Activated CD8-positive, alpha-beta memory T cell treated with anti-CD3 and anti-CD28 coated beads, Interleukin-2, amount 10 ng/mL, durations not matched to agents 7 days and 5 days (primary cell): ENCODE measurements around the gene LMNA. TPM values are rescaled to one million over a fixed set of nuclear protein-coding genes. Genes with fewer than 3 reads are reported as not detected.

Experiments used
- ATAC-seq: fragments of 150-1000 bp; cut with Tn5 transposase; one replicate; pipeline ENCODE4 v1.10.0; 2021; ENCODE audit warnings: moderate library complexity
- CTCF ChIA-PET: fragments of 350-600 bp; sonication (Branson Sonifier 250); formaldehyde crosslinking; loops from one replicate; lab custom pipeline; 2021; ENCODE audit warnings: antibody characterized with exemption; lab: Charles Lee
- DNase-seq: peaks from one replicate; pipeline ENCODE4 v3.0.0-alpha.2; 2020
- H3K27ac Mint-ChIP-seq: one replicate; pipeline ENCODE4 v1.8.0; 2021; ENCODE audit warnings: mild to moderate bottlenecking, mixed read lengths
- H3K27me3 Mint-ChIP-seq: one replicate; pipeline ENCODE4 v1.8.0; 2021; ENCODE audit warnings: mixed read lengths
- H3K36me3 Mint-ChIP-seq: one replicate; pipeline ENCODE4 v1.8.0; 2021; ENCODE audit warnings: mild to moderate bottlenecking, mixed read lengths
- H3K4me1 Mint-ChIP-seq: one replicate; pipeline ENCODE4 v1.8.0; 2021; ENCODE audit warnings: mixed read lengths
- H3K4me3 Mint-ChIP-seq: one replicate; pipeline ENCODE4 v1.8.0; 2021; ENCODE audit warnings: mild to moderate bottlenecking, moderate library complexity, mixed read lengths
- H3K9me3 Mint-ChIP-seq: one replicate; pipeline ENCODE4 v1.8.0; 2022; ENCODE audit warnings: low read depth, mixed read lengths
- total RNA-seq, 2 experiments: library from RNA; stranded (reverse); gene quantifications; one replicate each; pipeline ENCODE4 v1.2.3, GENCODE V29; 2021

The LMNA gene
- total RNA-seq, 2 experiments from 2014 or later: 37.3 to 41.9 TPM

DNA sequence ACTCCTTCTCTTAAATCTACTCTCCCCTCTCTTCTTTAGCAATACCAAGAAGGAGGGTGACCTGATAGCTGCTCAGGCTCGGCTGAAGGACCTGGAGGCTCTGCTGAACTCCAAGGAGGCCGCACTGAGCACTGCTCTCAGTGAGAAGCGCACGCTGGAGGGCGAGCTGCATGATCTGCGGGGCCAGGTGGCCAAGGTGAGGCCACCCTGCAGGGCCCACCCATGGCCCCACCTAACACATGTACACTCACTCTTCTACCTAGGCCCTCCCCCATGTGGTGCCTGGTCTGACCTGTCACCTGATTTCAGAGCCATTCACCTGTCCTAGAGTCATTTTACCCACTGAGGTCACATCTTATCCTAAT lies 16.0 kb downstream of the LMNA start:
- ATAC-seq (no peak), DNase-seq (no peak)
- CTCF ChIA-PET: interaction anchor here (0.7 to 25.5 kb wide), 10 partner anchors 11 to 189 kb away, joined by 3 to 979 read pairs (median 11); partner anchors contain the start of genes LMNA, MEX3A, SMG5 and TMEM79
- Mint-ChIP-seq H3K27ac (no peak overlapping the region), H3K9me3 (no peaks in the 10 kb centered on the region), H3K4me1 (peaks cover 46% of the 10 kb centered on the region), H3K4me3 (no peak overlapping the region), H3K36me3 (peaks cover 2% of the 10 kb centered on the region), H3K27me3 (peaks cover 7% of the 10 kb centered on the region)

DNA sequence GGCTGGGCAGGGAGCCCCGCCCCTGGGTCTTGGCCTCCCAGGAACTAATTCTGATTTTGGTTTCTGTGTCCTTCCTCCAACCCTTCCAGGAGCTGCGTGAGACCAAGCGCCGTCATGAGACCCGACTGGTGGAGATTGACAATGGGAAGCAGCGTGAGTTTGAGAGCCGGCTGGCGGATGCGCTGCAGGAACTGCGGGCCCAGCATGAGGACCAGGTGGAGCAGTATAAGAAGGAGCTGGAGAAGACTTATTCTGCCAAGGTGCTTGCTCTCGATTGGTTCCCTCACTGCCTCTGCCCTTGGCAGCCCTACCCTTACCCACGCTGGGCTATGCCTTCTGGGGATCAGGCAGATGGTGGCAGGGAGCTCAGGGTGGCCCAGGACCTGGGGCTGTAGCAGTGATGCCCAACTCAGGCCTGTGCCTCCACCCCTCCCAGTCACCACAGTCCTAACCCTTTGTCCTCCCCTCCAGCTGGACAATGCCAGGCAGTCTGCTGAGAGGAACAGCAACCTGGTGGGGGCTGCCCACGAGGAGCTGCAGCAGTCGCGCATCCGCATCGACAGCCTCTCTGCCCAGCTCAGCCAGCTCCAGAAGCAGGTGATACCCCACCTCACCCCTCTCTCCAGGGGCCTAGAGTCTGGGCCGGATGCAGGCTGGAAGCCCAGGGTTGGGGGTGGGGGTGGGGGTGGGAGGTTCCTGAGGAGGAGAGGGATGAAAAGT lies 20.4 kb downstream of the LMNA start:
- Mint-ChIP-seq H3K27ac (no peak overlapping the region), H3K27me3 (no peaks in the 10 kb centered on the region), H3K36me3 (peaks cover 2% of the 10 kb centered on the region), H3K9me3 (no peaks in the 10 kb centered on the region), H3K4me1 (peaks cover 5% of the 10 kb centered on the region), H3K4me3 (no peak overlapping the region)
- DNase-seq (no peak), ATAC-seq (no peak)
- CTCF ChIA-PET: interaction anchor here (1.1 to 25.5 kb wide), 6 partner anchors 12 to 251 kb away, joined by 3 to 979 read pairs (median 4); partner anchors contain the start of gene MEX3A

DNA sequence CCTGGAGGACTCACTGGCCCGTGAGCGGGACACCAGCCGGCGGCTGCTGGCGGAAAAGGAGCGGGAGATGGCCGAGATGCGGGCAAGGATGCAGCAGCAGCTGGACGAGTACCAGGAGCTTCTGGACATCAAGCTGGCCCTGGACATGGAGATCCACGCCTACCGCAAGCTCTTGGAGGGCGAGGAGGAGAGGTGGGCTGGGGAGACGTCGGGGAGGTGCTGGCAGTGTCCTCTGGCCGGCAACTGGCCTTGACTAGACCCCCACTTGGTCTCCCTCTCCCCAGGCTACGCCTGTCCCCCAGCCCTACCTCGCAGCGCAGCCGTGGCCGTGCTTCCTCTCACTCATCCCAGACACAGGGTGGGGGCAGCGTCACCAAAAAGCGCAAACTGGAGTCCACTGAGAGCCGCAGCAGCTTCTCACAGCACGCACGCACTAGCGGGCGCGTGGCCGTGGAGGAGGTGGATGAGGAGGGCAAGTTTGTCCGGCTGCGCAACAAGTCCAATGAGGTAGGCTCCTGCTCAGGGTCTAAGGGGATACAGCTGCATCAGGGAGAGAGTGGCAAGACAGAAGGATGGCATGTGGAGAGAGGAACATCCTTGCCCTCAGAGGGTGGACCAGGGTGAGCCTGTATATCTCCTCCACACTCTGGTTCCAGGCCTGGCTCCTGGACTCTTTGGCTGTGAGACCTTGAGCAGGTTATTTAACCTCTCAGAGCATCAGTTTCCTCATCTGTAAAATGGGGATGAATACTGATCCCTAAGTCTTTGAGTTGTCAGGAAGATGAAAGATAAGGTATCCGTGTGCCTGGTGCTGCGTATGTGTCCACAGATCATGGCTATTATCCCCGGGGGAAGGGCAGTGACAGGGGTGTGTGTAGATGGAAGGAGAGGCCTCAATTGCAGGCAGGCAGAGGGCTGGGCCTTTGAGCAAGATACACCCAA lies 21.7 kb downstream of the LMNA start:
- DNase-seq: no peak
- Mint-ChIP-seq H3K4me3 (no peak overlapping the region), H3K4me1 (no peaks in the 10 kb centered on the region), H3K27me3 (no peaks in the 10 kb centered on the region), H3K36me3 (peaks cover 2% of the 10 kb centered on the region), H3K9me3 (no peaks in the 10 kb centered on the region), H3K27ac (no peak overlapping the region)
- CTCF ChIA-PET: interaction anchor here (0.6 to 25.5 kb wide), 9 partner anchors 10 to 178 kb away, joined by 3 to 979 read pairs (median 5); partner anchors contain the start of gene MEX3A
- ATAC-seq: no peak

DNA sequence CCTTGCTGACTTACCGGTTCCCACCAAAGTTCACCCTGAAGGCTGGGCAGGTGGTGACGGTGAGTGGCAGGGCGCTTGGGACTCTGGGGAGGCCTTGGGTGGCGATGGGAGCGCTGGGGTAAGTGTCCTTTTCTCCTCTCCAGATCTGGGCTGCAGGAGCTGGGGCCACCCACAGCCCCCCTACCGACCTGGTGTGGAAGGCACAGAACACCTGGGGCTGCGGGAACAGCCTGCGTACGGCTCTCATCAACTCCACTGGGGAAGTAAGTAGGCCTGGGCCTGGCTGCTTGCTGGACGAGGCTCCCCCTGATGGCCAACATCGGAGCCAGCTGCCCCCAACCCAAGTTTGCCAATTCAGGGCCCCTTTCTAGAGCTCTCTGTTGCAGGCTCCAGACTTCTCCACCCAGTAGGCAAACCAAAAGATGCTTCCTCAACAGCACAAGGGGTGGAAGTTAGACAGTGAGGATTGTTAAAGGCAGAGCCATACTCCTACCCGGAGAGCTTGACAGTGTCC lies 22.5 kb downstream of the LMNA start:
- no peak for ATAC-seq
- Mint-ChIP-seq H3K27me3 (no peaks in the 10 kb centered on the region), H3K27ac (no peak overlapping the region), H3K9me3 (no peaks in the 10 kb centered on the region), H3K4me1 (no peaks in the 10 kb centered on the region), H3K4me3 (no peak overlapping the region), H3K36me3 (peaks cover 2% of the 10 kb centered on the region)
- CTCF ChIA-PET: interaction anchor here (0.9 to 1.9 kb wide), 5 partner anchors 40 to 88 kb away, joined by 3 to 7 read pairs (median 5); no protein-coding TSS in a partner anchor
- DNase-seq: no peak

DNA sequence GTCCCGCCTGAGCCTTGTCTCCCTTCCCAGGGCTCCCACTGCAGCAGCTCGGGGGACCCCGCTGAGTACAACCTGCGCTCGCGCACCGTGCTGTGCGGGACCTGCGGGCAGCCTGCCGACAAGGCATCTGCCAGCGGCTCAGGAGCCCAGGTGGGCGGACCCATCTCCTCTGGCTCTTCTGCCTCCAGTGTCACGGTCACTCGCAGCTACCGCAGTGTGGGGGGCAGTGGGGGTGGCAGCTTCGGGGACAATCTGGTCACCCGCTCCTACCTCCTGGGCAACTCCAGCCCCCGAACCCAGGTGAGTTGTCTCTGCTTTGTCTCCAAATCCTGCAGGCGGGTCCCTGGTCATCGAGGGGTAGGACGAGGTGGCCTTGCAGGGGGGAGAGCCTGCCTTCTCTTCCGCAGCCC lies 24.0 kb downstream of the LMNA start:
- no peak overlapping the region for H3K4me3 Mint-ChIP-seq

DNA sequence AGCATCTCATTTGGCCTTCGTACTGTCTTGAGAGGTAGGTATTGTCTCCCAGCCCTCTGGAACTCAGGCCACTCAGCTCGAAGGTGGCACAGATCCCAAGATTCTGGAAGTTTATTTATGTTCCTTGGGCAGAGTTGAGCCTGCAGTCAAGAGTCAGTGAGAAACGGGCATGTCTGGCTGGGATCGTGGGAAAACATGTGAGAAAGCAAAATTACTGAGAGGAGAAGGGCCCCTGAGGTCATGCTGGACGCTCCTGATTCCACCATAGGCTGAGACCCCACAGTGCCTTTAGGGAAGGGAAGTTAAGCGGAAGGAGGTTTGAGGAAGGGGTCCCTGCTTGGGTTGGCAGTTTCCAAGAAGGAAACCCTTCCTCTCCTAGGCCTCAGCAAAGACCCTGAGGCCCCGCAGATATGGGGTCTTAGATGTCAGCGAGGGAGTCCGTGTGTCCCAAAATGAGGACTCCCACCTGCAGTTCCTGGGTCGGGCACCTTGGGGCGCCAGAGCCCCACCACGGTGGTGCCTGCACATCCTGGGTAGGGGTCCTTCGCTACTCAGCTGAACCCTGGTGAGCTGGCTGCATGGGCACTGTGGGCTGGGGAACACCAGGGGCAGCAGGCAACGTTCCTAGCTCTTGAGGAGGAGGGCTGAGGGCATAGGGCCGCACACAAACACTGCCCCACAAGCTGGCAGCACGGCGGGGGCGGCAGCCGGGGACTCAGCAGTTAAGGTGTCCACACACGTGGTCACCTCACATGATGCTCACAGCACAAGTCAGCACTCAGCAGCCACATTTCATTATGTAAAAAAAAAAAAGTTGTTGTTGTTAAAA lies 26.6 kb downstream of the LMNA start:
- Mint-ChIP-seq H3K27me3 (no peaks in the 10 kb centered on the region), H3K27ac (no peak overlapping the region), H3K4me1 (peaks cover 7% of the 10 kb centered on the region), H3K9me3 (no peaks in the 10 kb centered on the region), H3K4me3 (no peak overlapping the region), H3K36me3 (no peaks in the 10 kb centered on the region)
- DNase-seq (peak; percentile 51), ATAC-seq (no peak)
- CTCF ChIA-PET: interaction anchor here (0.6 to 18.3 kb wide), 19 partner anchors 10 to 305 kb away, joined by 3 to 267 read pairs (median 4); partner anchors contain the start of genes CCT3, SEMA4A, SLC25A44 and SMG5

More for the DNA sequence above, 24.0 kb downstream of the LMNA start:
- Mint-ChIP-seq H3K4me1 (no peaks in the 10 kb centered on the region), H3K9me3 (no peaks in the 10 kb centered on the region), H3K27me3 (no peaks in the 10 kb centered on the region), H3K36me3 (peaks cover 2% of the 10 kb centered on the region), H3K27ac (no peak overlapping the region)
- CTCF ChIA-PET: interaction anchor here (1.7 to 1.9 kb wide), 2 partner anchors 47 to 49 kb away, joined by 5 to 6 read pairs; no protein-coding TSS in a partner anchor
- ATAC-seq (no peak), DNase-seq (no peak)

DNA sequence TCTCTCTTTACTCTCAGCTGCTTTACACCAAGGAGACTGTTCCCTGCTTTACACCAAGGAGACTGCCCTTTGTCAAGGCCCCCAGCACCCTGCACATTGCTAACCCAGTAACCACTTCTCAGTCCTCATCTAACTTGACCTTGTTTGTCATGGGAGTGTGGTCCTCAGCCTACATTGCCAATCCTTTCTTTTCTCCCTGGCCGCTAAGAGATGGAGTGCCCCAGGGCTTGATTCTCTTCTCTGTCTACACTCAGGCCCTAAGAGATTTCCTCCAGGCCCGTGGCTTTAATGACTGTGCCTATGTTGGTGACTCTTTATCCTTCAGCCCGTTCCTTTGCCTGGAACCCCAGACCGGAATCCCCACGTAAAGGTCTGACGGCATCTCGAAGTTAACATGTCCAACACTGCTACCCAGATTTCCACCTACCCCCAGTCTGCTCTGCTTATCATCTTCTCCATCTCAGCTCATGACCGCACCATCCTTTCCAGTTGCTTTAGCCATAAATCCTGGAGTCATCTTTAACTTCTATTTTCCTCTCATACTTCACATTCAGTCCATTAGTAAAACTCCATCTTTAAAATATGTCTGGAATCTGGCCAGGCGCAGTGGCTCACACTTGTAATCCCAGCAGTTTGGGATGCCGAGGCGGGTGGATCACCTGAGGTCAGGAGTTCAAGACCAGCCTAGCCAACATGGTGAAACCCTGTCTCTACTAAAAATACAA lies 29.4 kb downstream of the LMNA start:
- Mint-ChIP-seq H3K27me3 (no peaks in the 10 kb centered on the region), H3K4me1 (peaks cover 29% of the 10 kb centered on the region), H3K36me3 (no peaks in the 10 kb centered on the region), H3K27ac (no peak overlapping the region), H3K4me3 (no peak overlapping the region), H3K9me3 (no peaks in the 10 kb centered on the region)
- no peak for DNase-seq
- CTCF ChIA-PET: interaction anchor here (1.0 to 18.3 kb wide), 6 partner anchors 13 to 175 kb away, joined by 3 to 267 read pairs (median 14); partner anchors contain the start of gene PMF1
- no peak for ATAC-seq

DNA sequence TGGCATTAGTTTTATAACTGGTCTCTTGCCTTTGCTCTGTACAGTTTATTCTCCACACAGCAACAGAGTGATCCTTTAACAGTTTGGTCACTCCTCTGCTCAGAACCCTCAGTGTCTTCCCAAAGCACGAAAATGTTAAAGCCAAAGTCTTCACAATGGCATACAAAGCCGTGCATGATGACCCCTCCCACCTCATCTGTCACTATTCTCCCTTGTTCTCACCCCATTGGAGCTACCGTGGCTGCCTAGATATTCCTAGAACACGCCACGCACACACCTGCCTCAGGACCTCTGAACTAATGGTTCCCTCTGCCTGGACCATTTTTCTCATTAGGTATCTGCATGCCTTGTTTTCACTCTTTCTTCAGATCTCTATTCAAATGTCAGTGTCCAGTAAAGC lies 30.2 kb downstream of the LMNA start:
- ATAC-seq (no peak), DNase-seq (no peak)
- CTCF ChIA-PET: interaction anchor here (0.7 to 18.3 kb wide), 5 partner anchors 20 to 115 kb away, joined by 3 to 267 read pairs (median 4); no protein-coding TSS in a partner anchor
- Mint-ChIP-seq H3K4me3 (no peak overlapping the region), H3K9me3 (no peaks in the 10 kb centered on the region), H3K4me1 (peaks cover 32% of the 10 kb centered on the region), H3K27ac (no peak overlapping the region), H3K36me3 (no peaks in the 10 kb centered on the region), H3K27me3 (no peaks in the 10 kb centered on the region)

DNA sequence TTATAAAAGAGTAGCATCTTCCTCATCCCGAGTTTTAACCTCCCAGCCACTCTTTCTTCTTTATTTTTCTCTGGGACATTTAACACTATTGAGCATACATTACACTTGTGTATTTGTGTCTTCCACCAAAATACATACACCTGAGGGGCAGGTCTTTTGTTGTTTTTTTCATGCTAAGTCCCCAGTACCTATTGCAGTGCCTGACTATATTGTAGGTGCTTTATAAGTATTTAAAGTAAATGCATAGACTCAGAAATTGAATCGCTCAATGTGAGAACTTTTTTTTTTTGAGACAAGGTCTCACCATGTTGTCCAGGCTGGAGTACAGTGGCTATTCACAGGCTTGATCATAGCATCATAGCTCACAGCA lies 31.1 kb downstream of the LMNA start:
- Mint-ChIP-seq H3K4me1 (peaks cover 35% of the 10 kb centered on the region), H3K27ac (peak overlapping the region; percentile 91)

DNA sequence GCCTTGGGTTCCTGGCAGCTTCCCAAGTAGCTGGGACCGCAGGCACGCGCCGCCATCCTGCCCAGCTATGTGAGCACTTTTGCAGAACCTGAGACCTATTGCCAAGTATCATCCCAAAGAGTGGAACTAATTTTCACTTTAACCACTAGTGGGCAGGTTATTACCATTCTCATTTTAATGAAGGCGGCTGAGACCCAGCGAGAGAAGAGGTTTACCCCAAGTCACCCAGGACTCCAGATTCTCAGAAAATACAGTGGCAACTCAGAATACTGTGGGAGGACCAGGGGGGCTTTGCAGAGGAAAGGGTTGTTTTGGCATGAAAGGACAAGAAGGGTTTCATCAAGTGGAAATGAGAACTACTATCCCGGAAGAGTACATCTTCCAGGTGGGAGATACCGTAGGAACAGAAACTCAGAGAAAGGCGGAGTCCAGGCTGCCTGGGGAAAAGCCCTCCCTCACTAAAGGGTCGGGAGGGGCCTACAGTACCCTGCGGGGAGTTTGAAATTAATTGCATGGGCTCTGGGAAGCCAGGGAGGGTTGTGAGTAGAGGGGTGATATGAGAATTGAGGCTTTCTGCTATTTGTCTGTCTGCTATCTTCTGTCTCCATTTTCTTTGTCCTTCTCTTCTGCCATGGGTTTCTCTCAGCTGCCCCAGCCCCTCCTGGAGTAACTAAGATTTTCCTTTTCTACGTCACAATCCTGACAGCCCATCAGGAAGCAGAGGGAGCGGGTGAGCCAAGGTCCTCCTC lies 31.7 kb downstream of the LMNA start:
- CTCF ChIA-PET: interaction anchor here (0.6 to 18.3 kb wide), 22 partner anchors 8 to 184 kb away, joined by 3 to 267 read pairs (median 4); partner anchors contain the start of genes PMF1, SEMA4A and SMG5

More for the DNA sequence above, 31.1 kb downstream of the LMNA start:
- H3K36me3 Mint-ChIP-seq: no peaks in the 10 kb centered on the region
- no peaks in the 10 kb centered on the region for H3K9me3 Mint-ChIP-seq
- ATAC-seq: no peak
- H3K27me3 Mint-ChIP-seq: no peaks in the 10 kb centered on the region
- CTCF ChIA-PET: interaction anchor here (0.6 to 18.3 kb wide), 21 partner anchors 8 to 184 kb away, joined by 3 to 267 read pairs (median 4); partner anchors contain the start of genes PMF1, SEMA4A and SMG5
- no peak for DNase-seq
- H3K4me3 Mint-ChIP-seq: no peak overlapping the region

DNA sequence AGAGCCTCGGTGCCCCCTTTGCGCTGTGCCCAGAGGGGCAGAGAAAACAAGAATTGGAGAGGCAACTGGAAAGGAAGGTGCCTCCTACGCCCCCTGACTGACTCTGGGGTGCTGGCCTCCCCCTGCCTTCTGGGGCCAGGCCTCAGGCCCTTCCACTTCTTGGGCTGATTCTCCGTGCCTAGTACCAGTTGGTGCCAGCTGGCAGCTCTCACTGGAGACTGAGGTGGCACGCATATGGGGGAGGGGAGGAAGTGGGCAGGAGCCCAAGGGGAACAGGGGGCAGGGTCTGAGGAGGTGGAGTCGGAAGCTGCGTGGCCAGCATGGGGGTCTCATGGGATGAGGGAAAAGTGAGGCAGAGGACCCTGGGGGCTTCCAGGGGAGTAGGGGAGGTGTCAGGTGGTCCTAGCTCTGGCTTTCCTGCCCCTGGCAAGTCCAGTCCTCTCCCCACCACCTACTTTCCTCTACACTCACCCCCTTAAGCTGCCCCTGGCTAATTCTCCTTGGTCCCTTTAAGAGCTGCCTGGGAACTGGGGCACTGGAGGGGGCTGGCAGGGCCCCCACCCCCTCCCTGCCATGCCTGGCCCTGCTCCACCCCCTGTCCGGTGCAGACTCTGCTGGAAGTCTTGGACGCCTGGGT lies 32.4 kb downstream of the LMNA start:
- DNase-seq (no peak), ATAC-seq (no peak)
- CTCF ChIA-PET: interaction anchor here (1.0 to 18.3 kb wide), 12 partner anchors 12 to 172 kb away, joined by 3 to 267 read pairs (median 6); partner anchors contain the start of genes PMF1 and SMG5
- H3K4me1 Mint-ChIP-seq: peaks cover 35% of the 10 kb centered on the region
- H3K27ac Mint-ChIP-seq: peak overlapping the region; percentile 91
- H3K4me3 Mint-ChIP-seq: peak overlapping the region; percentile 63
- no peaks in the 10 kb centered on the region for H3K27me3 Mint-ChIP-seq
- no peaks in the 10 kb centered on the region for H3K9me3 Mint-ChIP-seq
- H3K36me3 Mint-ChIP-seq: no peaks in the 10 kb centered on the region

More for the DNA sequence above, 31.7 kb downstream of the LMNA start:
- ATAC-seq: peak; percentile 90
- H3K27me3 Mint-ChIP-seq: no peaks in the 10 kb centered on the region
- H3K4me1 Mint-ChIP-seq: peaks cover 35% of the 10 kb centered on the region
- H3K36me3 Mint-ChIP-seq: no peaks in the 10 kb centered on the region
- peak overlapping the region; percentile 91 for H3K27ac Mint-ChIP-seq
- DNase-seq: peak; percentile 70
- H3K9me3 Mint-ChIP-seq: no peaks in the 10 kb centered on the region
- peak overlapping the region; percentile 63 for H3K4me3 Mint-ChIP-seq
